Trophoblast cell (in vitro differentiated cells and primary cell): Measurements from ENCODE around the gene HOXB1.
A peak's percentile ranks its signal among the peaks of the same experiment; 100 is the strongest.

Experiments
- DNase-seq, 2 donors: peaks; one replicate each; pipeline ENCODE4 v3.0.0-alpha.2; 2016
- H2AFZ ChIP-seq: 2 replicates; pipeline ENCODE4 v1.6.1; 2013; ENCODE audit warnings: low read length, moderate library complexity, mild to moderate bottlenecking; ENCODE audit not compliant: insufficient read depth, poor library complexity
- H2AK5ac ChIP-seq: 2 replicates; pipeline ENCODE4 v1.6.1; 2013; ENCODE audit warnings: mild to moderate bottlenecking, low read length
- H2BK120ac ChIP-seq: 2 replicates; pipeline ENCODE4 v1.6.1; 2013; ENCODE audit warnings: low read length, mild to moderate bottlenecking, moderate library complexity; ENCODE audit not compliant: insufficient read depth, poor library complexity
- H2BK12ac ChIP-seq: 2 replicates; pipeline ENCODE4 v1.6.1; 2013; ENCODE audit warnings: mild to moderate bottlenecking, low read length, moderate library complexity
- H2BK5ac ChIP-seq: 2 replicates; pipeline ENCODE4 v1.6.1; 2013; ENCODE audit warnings: low read length, low read depth, moderate library complexity, mild to moderate bottlenecking; ENCODE audit not compliant: poor library complexity
- H3K14ac ChIP-seq: 2 replicates; pipeline ENCODE4 v1.6.1; 2013; ENCODE audit warnings: mild to moderate bottlenecking, low read length
- H3K18ac ChIP-seq: 2 replicates; pipeline ENCODE4 v1.6.1; 2013; ENCODE audit warnings: mild to moderate bottlenecking, low read length
- H3K23ac ChIP-seq: 2 replicates; pipeline ENCODE4 v1.6.1; 2013; ENCODE audit warnings: low read length
- H3K27ac ChIP-seq: 2 replicates; pipeline ENCODE4 v1.5.1; 2013; ENCODE audit warnings: low read depth, mild to moderate bottlenecking, inconsistent platforms, low read length, moderate library complexity
- H3K27me3 ChIP-seq: 2 replicates; pipeline ENCODE4 v1.6.1; 2013; ENCODE audit warnings: inconsistent platforms, mild to moderate bottlenecking, low read length, moderate library complexity; ENCODE audit not compliant: insufficient read depth
- H3K36me3 ChIP-seq, 2 experiments: 1 replicate in 1 of 2; 2 replicates in 1 of 2; pipeline ENCODE4 v1.6.1; 2013; ENCODE audit warnings: low read length in 2 of 2, mild to moderate bottlenecking in 2 of 2, moderate library complexity in 1 of 2; ENCODE audit not compliant: insufficient read depth in 2 of 2, control insufficient read depth in 1 of 2
- H3K4ac ChIP-seq: 2 replicates; pipeline ENCODE4 v1.6.1; 2013; ENCODE audit warnings: low read depth, mild to moderate bottlenecking, low read length, moderate library complexity
- H3K4me1 ChIP-seq, 2 experiments: 1 replicate in 1 of 2; 2 replicates in 1 of 2; pipeline ENCODE4 v1.6.1; 2013; ENCODE audit warnings: low read length in 2 of 2, mild to moderate bottlenecking in 2 of 2, moderate library complexity in 1 of 2; ENCODE audit not compliant: insufficient read depth in 2 of 2, control insufficient read depth in 1 of 2
- H3K4me2 ChIP-seq: 2 replicates; pipeline ENCODE4 v1.6.1; 2013; ENCODE audit warnings: inconsistent platforms, mild to moderate bottlenecking, low read length, moderate library complexity
- H3K4me3 ChIP-seq: 2 replicates; pipeline ENCODE4 v1.5.1; 2013; ENCODE audit warnings: mild to moderate bottlenecking, low read depth, low read length, inconsistent platforms
- H3K79me1 ChIP-seq: one replicate; pipeline ENCODE4 v1.6.1; 2013; ENCODE audit warnings: low read length
- H3K79me2 ChIP-seq: 2 replicates; pipeline ENCODE4 v1.6.1; 2013; ENCODE audit warnings: low read length, mild to moderate bottlenecking; ENCODE audit not compliant: control insufficient read depth, insufficient read depth, poor library complexity
- H3K9ac ChIP-seq: 2 replicates; pipeline ENCODE4 v1.6.1; 2013; ENCODE audit warnings: mild to moderate bottlenecking, low read length
- H3K9me3 ChIP-seq: 2 replicates; pipeline ENCODE4 v1.6.1; 2013; ENCODE audit warnings: low read depth, mild to moderate bottlenecking, control low read depth, inconsistent platforms, low read length; ENCODE audit not compliant: insufficient read depth
- H4K12ac ChIP-seq: 2 replicates; pipeline ENCODE4 v1.6.1; 2013; ENCODE audit warnings: low read depth, mild to moderate bottlenecking, low read length, moderate library complexity
- H4K8ac ChIP-seq: 2 replicates; pipeline ENCODE4 v1.6.1; 2013; ENCODE audit warnings: low read depth, mild to moderate bottlenecking, low read length, moderate library complexity
- H4K91ac ChIP-seq: one replicate; pipeline ENCODE4 v1.6.1; 2013; ENCODE audit warnings: low read depth, mild to moderate bottlenecking, low read length, moderate library complexity
- WGBS: extraction: QIAGEN DNeasy Blood & Tissue Kit; methylation state at CpG from one replicate; pipeline ENCODE4 v1.1.7; 2013; ENCODE audit warnings: missing lambda C conversion rate; ENCODE audit not compliant: insufficient read length, insufficient coverage; ENCODE audit errors: extremely low coverage; 5-methylcytosine and 5-hydroxymethylcytosine counted together

Gene HOXB1

DNA sequence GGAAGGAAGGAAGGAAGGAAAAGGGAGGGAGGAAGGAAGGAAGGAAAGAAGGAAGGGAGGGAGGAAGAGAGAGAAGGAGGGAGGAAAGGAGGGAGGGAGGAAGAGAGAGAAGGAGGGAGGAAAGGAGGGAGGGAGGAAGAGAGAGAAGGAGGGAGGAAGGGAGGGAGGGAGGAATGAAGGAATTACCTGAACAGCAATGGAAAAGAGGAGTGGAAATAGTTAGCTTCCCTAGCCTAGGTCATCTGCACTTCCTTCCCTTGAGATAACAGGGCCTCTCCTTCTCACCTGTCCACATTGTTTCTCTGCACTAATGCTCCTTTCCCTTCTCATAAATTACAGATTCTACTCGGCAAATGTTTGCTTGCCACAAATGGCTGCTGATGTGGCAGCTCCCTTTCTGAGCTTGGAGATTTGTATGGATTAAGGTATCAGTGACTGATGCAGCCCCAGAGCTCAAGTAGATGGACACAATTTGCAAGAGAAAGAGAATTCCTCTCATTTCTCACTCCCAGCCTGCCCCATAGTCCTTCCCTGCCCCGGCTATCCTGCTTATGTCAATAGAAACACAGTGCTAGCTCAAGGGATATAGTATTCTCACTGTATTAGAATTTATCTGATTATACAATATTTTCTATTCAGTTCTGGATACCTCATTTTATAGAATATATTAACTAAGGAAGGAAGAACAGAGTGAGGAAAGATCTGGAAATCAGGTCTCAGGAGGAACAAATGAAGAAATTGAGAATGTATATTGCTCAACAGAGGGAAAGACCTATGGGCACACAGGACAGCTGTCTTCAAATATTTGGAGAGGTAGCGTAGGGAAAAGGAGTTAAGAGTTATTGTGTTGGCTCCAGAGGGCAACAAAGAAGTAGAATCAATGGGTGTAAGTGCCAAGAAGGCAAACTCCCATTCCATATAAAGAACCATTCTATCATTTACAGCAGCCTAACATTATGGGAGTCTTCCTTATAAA, 14.6 kb downstream of the HOXB1 start:
- Histone ChIP-seq H3K9me3 (no peaks in the 10 kb centered on the region), H2AK5ac (no peak overlapping the region), H3K79me1 (no peaks in the 10 kb centered on the region), H2BK120ac (no peak overlapping the region), H3K4me3 (no peak overlapping the region), H3K4ac (no peak overlapping the region), H3K18ac (no peak overlapping the region), H3K4me1 (peaks cover 7 to 9% of the 10 kb centered on the region in 2 experiments), H3K14ac (no peak overlapping the region), H4K8ac (no peak overlapping the region), H3K27ac (no peak overlapping the region), H3K4me2 (no peak overlapping the region), H3K36me3 (no peaks in the 10 kb centered on the region), H3K79me2 (no peaks in the 10 kb centered on the region), H2BK5ac (no peak overlapping the region), H2BK12ac (no peak overlapping the region), H4K12ac (no peak overlapping the region), H3K23ac (no peak overlapping the region), H3K27me3 (no peaks in the 10 kb centered on the region), H3K9ac (no peak overlapping the region), H2AFZ (no peak overlapping the region), H4K91ac (no peak overlapping the region)
- WGBS = no CpG with 5 or more reads among the region's 3 CpGs
- DNase-seq = peak in 1 of 2 donors; percentile 46

DNA sequence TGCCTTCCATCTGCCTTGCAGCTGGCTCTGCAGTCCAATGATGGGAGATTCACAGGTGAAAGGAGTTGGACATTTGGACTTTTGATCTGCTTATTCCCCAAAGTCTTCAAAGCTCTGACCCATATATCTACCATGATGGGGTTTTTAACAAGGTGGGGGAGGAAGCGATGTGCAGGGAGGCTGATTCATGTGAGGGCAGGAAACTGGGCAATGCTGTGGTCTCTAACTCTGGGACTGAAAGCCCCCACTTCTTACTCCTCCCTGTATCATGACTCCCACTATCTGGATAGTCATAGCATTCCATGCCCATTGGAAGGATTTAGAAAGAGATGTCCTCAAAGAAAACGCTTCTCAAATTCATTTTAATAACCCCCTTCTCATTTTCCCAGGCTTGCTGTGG, 16.3 kb downstream of the HOXB1 start:
- H4K8ac ChIP-seq = no peak overlapping the region
- no peak overlapping the region for H3K9ac ChIP-seq
- DNase-seq = no peak
- no peak overlapping the region for H3K4ac ChIP-seq
- H3K36me3 ChIP-seq = no peaks in the 10 kb centered on the region
- peaks cover 7 to 9% of the 10 kb centered on the region in 2 experiments for H3K4me1 ChIP-seq
- peak overlapping the region; percentile 15 for H3K18ac ChIP-seq
- H2AFZ ChIP-seq = no peak overlapping the region
- no peaks in the 10 kb centered on the region for H3K79me2 ChIP-seq
- H4K12ac ChIP-seq = no peak overlapping the region
- H4K91ac ChIP-seq = peak overlapping the region; percentile 52
- H2BK12ac ChIP-seq = peak overlapping the region; percentile 25
- WGBS = no CpG with 5 or more reads among the region's 2 CpGs
- H3K27ac ChIP-seq = peak overlapping the region; percentile 21
- no peak overlapping the region for H2BK120ac ChIP-seq
- no peak overlapping the region for H3K23ac ChIP-seq
- H2BK5ac ChIP-seq = peak overlapping the region; percentile 21
- no peaks in the 10 kb centered on the region for H3K27me3 ChIP-seq
- H3K79me1 ChIP-seq = no peaks in the 10 kb centered on the region
- no peak overlapping the region for H3K4me2 ChIP-seq
- no peak overlapping the region for H3K4me3 ChIP-seq
- H2AK5ac ChIP-seq = peak overlapping the region; percentile 18
- peak overlapping the region; percentile 45 for H3K14ac ChIP-seq
- no peaks in the 10 kb centered on the region for H3K9me3 ChIP-seq

DNA sequence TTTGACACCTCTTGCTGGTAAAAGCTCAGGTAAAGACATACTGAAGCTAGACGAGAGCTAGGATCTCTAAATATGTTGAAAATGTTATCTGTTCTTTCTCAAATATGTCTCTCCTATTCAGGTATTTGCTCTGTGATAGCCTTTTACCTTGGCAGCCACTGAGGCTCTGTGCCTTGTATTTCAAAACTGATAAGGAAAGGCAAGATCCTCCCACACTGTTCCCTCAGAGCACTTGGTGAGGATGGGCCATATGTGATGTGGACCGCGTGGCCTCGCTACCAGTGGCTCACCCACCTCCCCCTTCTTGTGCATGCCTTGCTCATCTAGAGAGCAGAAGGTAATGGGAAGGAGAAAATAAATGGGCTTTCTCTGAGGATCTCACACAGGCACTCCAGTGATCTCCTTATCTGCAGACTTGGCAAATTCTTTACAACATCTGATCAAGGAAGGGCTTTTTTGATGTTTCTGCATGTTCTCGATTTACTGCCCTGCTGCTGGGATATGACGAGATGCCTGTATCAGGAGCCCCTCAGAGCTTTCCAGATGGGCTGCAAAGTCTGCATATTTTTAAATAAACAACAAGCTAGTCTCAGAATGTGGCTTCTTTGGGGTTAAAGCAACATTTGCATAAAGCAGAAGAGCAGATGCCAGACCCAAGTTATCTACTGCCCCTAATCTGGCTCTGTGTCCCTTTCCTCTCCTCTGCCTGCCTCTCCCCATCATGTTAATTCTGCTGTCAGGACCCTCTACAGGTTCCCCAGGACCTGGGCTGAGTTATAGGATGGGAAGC, 16.9 kb downstream of the HOXB1 start:
- no CpG with 5 or more reads among the region's 6 CpGs for WGBS
- Histone ChIP-seq H4K8ac (no peak overlapping the region), H3K79me1 (no peaks in the 10 kb centered on the region), H2BK120ac (no peak overlapping the region), H2BK12ac (peak overlapping the region; percentile 25), H3K27me3 (no peaks in the 10 kb centered on the region), H2AK5ac (peak overlapping the region; percentile 18), H3K79me2 (no peaks in the 10 kb centered on the region), H2AFZ (no peak overlapping the region), H4K12ac (no peak overlapping the region), H3K14ac (no peak overlapping the region), H4K91ac (peak overlapping the region; percentile 52), H3K18ac (peak overlapping the region; percentile 15), H3K27ac (peak overlapping the region; percentile 21), H3K9ac (no peak overlapping the region), H3K4ac (no peak overlapping the region), H3K4me1 (peaks cover 7 to 9% of the 10 kb centered on the region in 2 experiments), H3K23ac (no peak overlapping the region), H3K4me2 (no peak overlapping the region), H3K4me3 (no peak overlapping the region), H3K9me3 (no peaks in the 10 kb centered on the region), H2BK5ac (peak overlapping the region; percentile 21), H3K36me3 (no peaks in the 10 kb centered on the region)
- peak; percentile 51 to 82 for DNase-seq

DNA sequence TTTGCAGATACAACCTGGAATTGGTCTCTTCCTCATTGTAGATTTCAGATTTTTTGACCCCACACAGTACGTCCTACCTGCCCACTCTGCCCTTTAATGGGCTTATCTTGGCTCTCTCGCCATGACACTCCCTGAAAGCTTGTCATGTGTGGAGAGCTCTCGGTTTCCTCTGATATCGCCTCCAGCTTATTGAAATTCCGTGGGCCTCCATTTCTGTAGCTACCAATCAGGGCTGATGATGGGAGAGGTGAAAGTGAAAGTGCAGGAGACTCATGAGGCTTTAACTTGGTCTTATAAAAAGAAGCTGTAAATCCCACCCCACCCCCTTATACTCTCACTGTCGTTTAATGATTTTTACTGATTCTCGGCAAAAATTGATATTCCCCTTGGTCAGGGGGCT, 17.7 kb downstream of the HOXB1 start:
- no peak overlapping the region for H3K9ac ChIP-seq
- no peak overlapping the region for H4K12ac ChIP-seq
- H3K4me3 ChIP-seq = no peak overlapping the region
- H3K9me3 ChIP-seq = no peaks in the 10 kb centered on the region
- no peak overlapping the region for H3K14ac ChIP-seq
- no peak overlapping the region for H2AFZ ChIP-seq
- no peaks in the 10 kb centered on the region for H3K27me3 ChIP-seq
- H4K91ac ChIP-seq = no peak overlapping the region
- no peaks in the 10 kb centered on the region for H3K79me2 ChIP-seq
- H4K8ac ChIP-seq = no peak overlapping the region
- no peak overlapping the region for H3K4ac ChIP-seq
- H3K23ac ChIP-seq = no peak overlapping the region
- no peaks in the 10 kb centered on the region for H3K79me1 ChIP-seq
- no peak overlapping the region for H2BK5ac ChIP-seq
- H2BK12ac ChIP-seq = no peak overlapping the region
- no CpG with 5 or more reads among the region's 7 CpGs for WGBS
- DNase-seq = peak; percentile 44 to 76
- H3K4me1 ChIP-seq = peaks cover 7 to 9% of the 10 kb centered on the region in 2 experiments
- no peak overlapping the region for H2AK5ac ChIP-seq
- H3K18ac ChIP-seq = no peak overlapping the region
- no peaks in the 10 kb centered on the region for H3K36me3 ChIP-seq
- H3K4me2 ChIP-seq = no peak overlapping the region
- H2BK120ac ChIP-seq = peak overlapping the region; percentile 76
- peak overlapping the region; percentile 47 for H3K27ac ChIP-seq
